ENCODE results near the gene ZNF697.
"Not testable (repeated sequence)": the region's sequence is repeated elsewhere in the genome, so short reads cannot be mapped to it uniquely, and the experiment has no call there.

ZNF697 gene

GRCh38 chr1:119602789-119603188 lies 45.3 kb downstream of the ZNF697 start:
- not testable (repeated sequence) for DNase-seq (ENCODE audit: low read depth)

- DNase-seq (ENCODE audit: low read depth), result no peak
Measured at GRCh38 chr1:119602169-119602568, 45.9 kb downstream of the ZNF697 start.

- no peak for DNase-seq (ENCODE audit: low read depth)
Measured at GRCh38 chr1:119600976-119601375, 47.1 kb downstream of the ZNF697 start.

GRCh38 chr1:119600561-119600960 lies 47.5 kb downstream of the ZNF697 start:
- DNase-seq (ENCODE audit: low read depth), result no peak

- DNase-seq (ENCODE audit: low read depth), result no peak
Measured at GRCh38 chr1:119595606-119596005, 52.5 kb downstream of the ZNF697 start.

- no peak for DNase-seq (ENCODE audit: low read depth)
Measured at GRCh38 chr1:119595168-119595567, 52.9 kb downstream of the ZNF697 start.

GRCh38 chr1:119594376-119594775 lies 53.7 kb downstream of the ZNF697 start:
- DNase-seq (ENCODE audit: low read depth), result no peak

GRCh38 chr1:119593805-119594204 lies 54.3 kb downstream of the ZNF697 start:
- no peak for DNase-seq (ENCODE audit: low read depth)

GRCh38 chr1:119590393-119590792 lies 57.7 kb downstream of the ZNF697 start:
- DNase-seq (ENCODE audit: low read depth), result no peak

- DNase-seq (ENCODE audit: low read depth), result no peak
Measured at GRCh38 chr1:119588621-119589020, 59.4 kb downstream of the ZNF697 start.

GRCh38 chr1:119587341-119587740 lies 60.7 kb downstream of the ZNF697 start:
- DNase-seq (ENCODE audit: low read depth), result no peak

GRCh38 chr1:119585801-119586200 lies 62.3 kb downstream of the ZNF697 start:
- DNase-seq (ENCODE audit: low read depth), result not testable (repeated sequence)

GRCh38 chr1:119582801-119583200 lies 65.3 kb downstream of the ZNF697 start:
- DNase-seq (ENCODE audit: low read depth), result no peak

- DNase-seq (ENCODE audit: low read depth), result not testable (repeated sequence)
Measured at GRCh38 chr1:119581076-119581475, 67.0 kb downstream of the ZNF697 start.

GRCh38 chr1:119573886-119574285 lies 74.2 kb downstream of the ZNF697 start:
- DNase-seq (ENCODE audit: low read depth), result no peak

GRCh38 chr1:119569930-119570622 lies 78.0 kb downstream of the ZNF697 start:
- DNase-seq (ENCODE audit: low read depth), result not testable (repeated sequence)
